Body of pancreas (tissue), 4 donors: Measurements from ENCODE around the gene TSHZ2.

Source experiments
- CTCF ChIP-seq, 7 experiments: fragments of 450-650 bp in 4 of 7; fragments of 200-600 bp in 3 of 7; sonication (generic) in 3 of 7; IDR thresholded peaks; one replicate each; pipeline ENCODE4 v1.5.1; 2016 to 2019; ENCODE audit warnings: antibody characterized with exemption in 7 of 7
- POLR2A ChIP-seq, 3 donors: fragments of 450-650 bp; IDR thresholded peaks; one replicate each; pipeline ENCODE4 v1.6.1; 2016; ENCODE audit warnings: antibody characterized with exemption in 3 of 3, mild to moderate bottlenecking in 2 of 3

GRCh38 chr20:53312957-53313356 is 340.8 kb downstream of the TSHZ2 start:
- TF ChIP-seq CTCF (IDR thresholded peaks at IDR 0.05) (no peak), POLR2A (IDR thresholded peaks at IDR 0.05) (no peak)
